ENCODE data around the gene ZNF628.
"Not testable (repeated sequence)": the region's sequence is repeated elsewhere in the genome, so short reads cannot be mapped to it uniquely, and the experiment has no call there.

The ZNF628 gene

DNA sequence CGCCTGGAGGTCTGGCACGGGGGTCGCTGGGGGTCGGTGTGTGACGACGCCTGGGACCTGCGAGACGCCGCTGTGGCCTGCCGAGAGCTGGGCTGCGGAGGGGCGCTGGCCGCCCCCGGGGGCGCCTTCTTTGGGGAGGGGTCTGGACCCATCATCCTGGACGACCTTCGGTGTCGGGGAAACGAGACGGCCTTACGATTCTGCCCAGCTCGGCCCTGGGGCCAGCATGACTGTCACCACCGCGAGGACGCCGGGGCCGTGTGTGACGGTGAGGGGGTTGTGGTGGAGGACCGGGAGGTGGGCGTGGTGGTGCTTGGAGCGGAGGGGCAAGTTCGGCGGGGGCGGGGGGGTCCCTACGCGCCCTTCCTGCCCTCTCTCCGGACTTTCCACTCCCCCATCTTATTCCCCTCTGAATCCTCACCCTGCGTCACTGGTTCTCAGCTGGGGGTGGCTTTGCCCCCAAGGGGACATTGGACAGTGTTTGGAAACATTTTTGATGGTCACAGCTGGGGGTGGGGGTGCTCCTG, 17.3 kb downstream of the ZNF628 start:
- no peaks in the 10 kb centered on the region for H3K9me3 Mint-ChIP-seq
- DNase-seq (no peak), ATAC-seq (replicated peaks) (no peak)
- H3K4me3 Mint-ChIP-seq, result peak overlapping the region in 1 of 2 donors; percentile 68
- H3K36me3 Mint-ChIP-seq (ENCODE audit: insufficient read depth), result no peaks in the 10 kb centered on the region
- no peak overlapping the region for H3K27ac Mint-ChIP-seq
- H3K27me3 Mint-ChIP-seq, result peaks cover 6 to 25% of the 10 kb centered on the region in 2 donors
- H3K4me1 Mint-ChIP-seq (ENCODE audit: low read depth in 2 of 2), result peaks cover 0 to 1% of the 10 kb centered on the region in 2 donors

GRCh38 chr19:55494172-55494761, 17.9 kb downstream of the ZNF628 start:
- peak; percentile 27 for ATAC-seq (replicated peaks)
- Mint-ChIP-seq H3K27ac (no peak overlapping the region), H3K27me3 (peaks cover 6 to 25% of the 10 kb centered on the region in 2 donors)

GRCh38 chr19:55495646-55496349, 19.4 kb downstream of the ZNF628 start:
- DNase-seq, result no peak
- H3K9me3 Mint-ChIP-seq, result no peaks in the 10 kb centered on the region
- no peaks in the 10 kb centered on the region for H3K36me3 Mint-ChIP-seq (ENCODE audit: insufficient read depth)
- H3K27me3 Mint-ChIP-seq, result peaks cover 6 to 25% of the 10 kb centered on the region in 2 donors
- no peak overlapping the region for H3K4me3 Mint-ChIP-seq
- H3K27ac Mint-ChIP-seq, result no peak overlapping the region
- peaks cover 0 to 1% of the 10 kb centered on the region in 2 donors for H3K4me1 Mint-ChIP-seq (ENCODE audit: low read depth in 2 of 2)
- ATAC-seq (replicated peaks), result no peak

More at GRCh38 chr19:55494172-55494761, 17.9 kb downstream of the ZNF628 start:
- Mint-ChIP-seq H3K36me3 (ENCODE audit: insufficient read depth) (no peaks in the 10 kb centered on the region), H3K9me3 (no peaks in the 10 kb centered on the region), H3K4me1 (ENCODE audit: low read depth in 2 of 2) (peaks cover 0 to 1% of the 10 kb centered on the region in 2 donors), H3K4me3 (peak overlapping the region; percentile 44 to 68)
- no peak for DNase-seq

- H3K4me1 Mint-ChIP-seq (ENCODE audit: low read depth in 2 of 2); H3K4me3 Mint-ChIP-seq; H3K9me3 Mint-ChIP-seq; DNase-seq; H3K36me3 Mint-ChIP-seq (ENCODE audit: insufficient read depth); H3K27ac Mint-ChIP-seq; ATAC-seq (replicated peaks): not testable (repeated sequence)
- H3K27me3 Mint-ChIP-seq, result peaks cover 6 to 25% of the 10 kb centered on the region in 2 donors
Observed at GRCh38 chr19:55496820-55497219, 20.4 kb downstream of the ZNF628 start.

GRCh38 chr19:55497763-55498162, 21.3 kb downstream of the ZNF628 start:
- Mint-ChIP-seq H3K27me3 (peaks cover 5 to 16% of the 10 kb centered on the region in 2 donors), H3K36me3 (ENCODE audit: insufficient read depth) (no peaks in the 10 kb centered on the region), H3K4me3 (no peak overlapping the region), H3K9me3 (no peaks in the 10 kb centered on the region), H3K27ac (no peak overlapping the region), H3K4me1 (ENCODE audit: low read depth in 2 of 2) (peaks cover 0 to 1% of the 10 kb centered on the region in 2 donors)
- DNase-seq, result no peak
- ATAC-seq (replicated peaks), result no peak

DNA sequence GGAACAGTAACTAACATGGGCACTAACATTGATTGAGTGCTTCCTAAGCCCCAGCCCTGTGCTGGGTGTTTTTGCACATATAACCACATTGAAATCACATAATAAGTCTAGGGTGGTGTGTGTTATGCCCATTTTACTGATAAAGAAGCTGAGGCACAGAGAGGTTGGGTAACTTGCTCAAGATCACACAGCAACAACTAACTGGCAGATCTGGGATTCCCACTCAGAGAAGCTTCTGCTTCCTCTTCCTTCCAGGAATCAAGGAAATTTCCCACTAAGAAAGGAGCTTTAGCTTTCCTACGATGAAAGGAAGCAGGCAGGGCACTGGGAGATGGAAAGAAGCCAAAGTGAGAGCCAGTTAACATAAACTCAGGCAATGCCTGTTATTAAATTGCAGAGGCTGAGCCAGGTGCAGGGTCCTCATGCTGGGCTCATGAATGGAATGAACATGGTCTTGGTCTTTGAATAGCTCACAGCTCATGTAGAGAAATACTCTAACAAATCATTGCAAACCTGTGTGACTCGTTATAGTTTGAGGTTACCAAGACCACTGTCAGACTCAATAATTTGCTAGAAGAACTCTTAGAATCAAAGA, 21.9 kb downstream of the ZNF628 start:
- ATAC-seq (replicated peaks), result no peak
- H3K36me3 Mint-ChIP-seq (ENCODE audit: insufficient read depth), result peaks cover 3% of the 10 kb centered on the region
- peaks cover 3 to 4% of the 10 kb centered on the region in 2 donors for H3K4me1 Mint-ChIP-seq (ENCODE audit: low read depth in 2 of 2)
- no peak overlapping the region for H3K27ac Mint-ChIP-seq
- peaks cover 0 to 10% of the 10 kb centered on the region in 2 donors for H3K27me3 Mint-ChIP-seq
- H3K4me3 Mint-ChIP-seq, result no peak overlapping the region
- no peaks in the 10 kb centered on the region for H3K9me3 Mint-ChIP-seq
- no peak for DNase-seq

- Mint-ChIP-seq H3K27ac (no peak overlapping the region), H3K36me3 (ENCODE audit: insufficient read depth) (peaks cover 3% of the 10 kb centered on the region)
Observed at GRCh38 chr19:55500368-55500952, 24.0 kb downstream of the ZNF628 start.

DNA sequence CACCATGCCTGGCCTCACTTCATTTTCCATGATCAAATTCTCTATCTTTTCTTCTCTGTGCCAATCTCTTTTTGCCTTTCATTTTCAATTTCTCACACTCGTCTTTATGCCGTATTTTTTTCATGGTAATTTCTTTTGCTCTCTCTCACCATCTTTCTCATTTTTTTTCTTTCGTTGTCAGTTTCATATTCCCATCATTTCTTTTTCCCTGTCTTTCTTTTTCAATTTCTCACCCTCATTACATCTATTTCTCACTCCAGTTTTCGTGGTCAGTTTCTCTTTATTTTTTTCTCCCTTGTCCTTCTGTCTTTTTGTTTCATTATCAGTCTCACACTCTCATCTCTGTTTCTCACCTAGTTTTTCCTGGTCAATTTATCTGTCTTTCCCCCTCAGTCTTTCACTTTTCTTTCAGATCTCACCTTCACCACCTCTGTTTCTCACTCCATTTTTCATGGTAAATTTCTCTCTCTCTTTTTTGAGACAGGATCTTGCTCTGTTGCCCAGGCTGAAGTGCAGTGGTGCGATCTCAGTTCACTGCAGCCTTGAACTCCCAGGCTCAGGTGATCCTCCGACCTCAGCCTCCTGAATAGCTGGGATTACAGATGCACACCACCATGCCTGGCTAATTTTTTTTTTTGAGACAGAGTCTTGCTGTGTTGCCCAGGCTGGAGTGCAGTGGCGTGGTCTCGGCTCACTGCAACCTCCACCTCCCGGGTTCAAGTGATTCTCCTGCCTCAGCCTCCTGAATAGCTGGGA, 26.0 kb downstream of the ZNF628 start:
- DNase-seq (no peak), ATAC-seq (replicated peaks) (no peak)
- Mint-ChIP-seq H3K9me3 (no peaks in the 10 kb centered on the region), H3K27ac (peak overlapping the region in 1 of 2 donors; percentile 83), H3K27me3 (peaks cover under 1 to 2% of the 10 kb centered on the region in 2 donors), H3K4me1 (ENCODE audit: low read depth in 2 of 2) (peaks cover 9 to 13% of the 10 kb centered on the region in 2 donors), H3K4me3 (peak overlapping the region in 1 of 2 donors; percentile 4), H3K36me3 (ENCODE audit: insufficient read depth) (peaks cover 3% of the 10 kb centered on the region)

More at GRCh38 chr19:55500368-55500952, 24.0 kb downstream of the ZNF628 start:
- H3K27me3 Mint-ChIP-seq, result no peaks in the 10 kb centered on the region
- ATAC-seq (replicated peaks) (no peak), DNase-seq (no peak)
- H3K9me3 Mint-ChIP-seq, result no peaks in the 10 kb centered on the region
- H3K4me1 Mint-ChIP-seq (ENCODE audit: low read depth in 2 of 2), result peaks cover 9 to 13% of the 10 kb centered on the region in 2 donors
- no peak overlapping the region for H3K4me3 Mint-ChIP-seq

GRCh38 chr19:55503157-55503501, 26.7 kb downstream of the ZNF628 start:
- ATAC-seq (replicated peaks) (no peak), DNase-seq (no peak)
- peaks cover 8 to 9% of the 10 kb centered on the region in 2 donors for H3K27me3 Mint-ChIP-seq
- H3K4me3 Mint-ChIP-seq, result peak overlapping the region; percentile 77 to 87
- H3K27ac Mint-ChIP-seq, result peak overlapping the region; percentile 83 to 89
- peaks cover 3% of the 10 kb centered on the region for H3K36me3 Mint-ChIP-seq (ENCODE audit: insufficient read depth)
- H3K4me1 Mint-ChIP-seq (ENCODE audit: low read depth in 2 of 2), result peaks cover 9 to 13% of the 10 kb centered on the region in 2 donors
- H3K9me3 Mint-ChIP-seq, result no peaks in the 10 kb centered on the region

DNA sequence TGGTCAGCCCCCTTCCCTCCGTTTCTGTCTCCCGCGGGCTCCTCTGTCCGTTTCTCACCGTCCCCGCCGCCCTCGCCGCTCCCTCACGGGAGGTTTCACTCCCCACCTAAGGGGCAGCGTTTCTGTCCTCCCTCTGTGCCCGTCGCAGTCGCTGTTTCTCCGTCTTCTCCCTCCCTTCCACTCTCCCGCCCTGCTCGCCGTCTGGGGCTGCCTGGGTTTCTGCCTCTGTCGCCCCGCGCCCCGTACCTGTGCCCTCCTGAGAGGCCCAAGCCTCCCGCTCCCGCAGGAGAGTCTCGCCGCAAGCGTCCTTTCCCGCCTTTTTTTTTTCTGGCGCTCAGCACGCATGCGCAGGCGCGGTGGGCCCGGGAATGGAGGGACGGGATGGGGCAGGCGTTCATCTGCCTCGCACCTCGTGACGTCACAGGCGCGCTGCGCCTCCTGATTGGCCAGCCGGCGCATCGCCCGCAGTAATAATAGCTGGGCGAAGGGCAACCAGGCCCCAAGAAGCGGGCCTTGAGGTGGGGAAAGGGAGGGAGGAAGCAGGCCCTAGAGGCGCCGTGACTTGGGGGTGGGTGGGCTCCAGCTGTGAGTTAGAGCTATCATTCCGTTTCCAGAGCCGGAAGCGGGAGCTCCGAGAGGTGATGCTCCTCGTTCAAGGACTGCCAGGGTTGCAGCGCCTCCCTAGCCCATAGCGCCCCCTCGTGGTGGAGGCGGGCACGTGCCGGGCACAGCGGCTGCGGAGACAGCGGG, 27.3 kb downstream of the ZNF628 start:
- H3K4me3 Mint-ChIP-seq, result peak overlapping the region; percentile 77 to 87
- peak overlapping the region; percentile 83 to 89 for H3K27ac Mint-ChIP-seq
- H3K9me3 Mint-ChIP-seq, result no peaks in the 10 kb centered on the region
- peaks cover 9 to 12% of the 10 kb centered on the region in 2 donors for H3K27me3 Mint-ChIP-seq
- DNase-seq (peak; percentile 93 to 95 (median 94)), ATAC-seq (replicated peaks) (peak; percentile 95)
- peaks cover 3% of the 10 kb centered on the region for H3K36me3 Mint-ChIP-seq (ENCODE audit: insufficient read depth)
- H3K4me1 Mint-ChIP-seq (ENCODE audit: low read depth in 2 of 2), result peaks cover 9 to 13% of the 10 kb centered on the region in 2 donors

DNA sequence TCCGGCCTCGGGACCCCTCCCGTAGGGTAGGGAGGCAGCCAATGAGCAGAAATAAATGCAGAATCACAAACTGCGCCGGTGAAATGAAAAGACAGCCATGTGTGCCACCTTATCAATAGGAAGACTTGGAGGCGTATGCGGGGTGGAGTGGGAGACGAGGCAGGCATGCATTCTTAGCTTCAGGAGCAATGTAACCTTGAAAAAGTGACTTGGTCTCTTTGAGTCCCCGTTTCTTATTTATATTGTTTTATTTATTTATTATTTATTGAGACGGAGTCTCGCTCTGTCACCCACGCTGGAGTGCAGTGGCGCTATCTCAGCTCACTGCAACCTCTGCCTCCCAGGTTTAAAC, 27.8 kb downstream of the ZNF628 start:
- no peak for DNase-seq
- peaks cover 12% of the 10 kb centered on the region in 2 donors for H3K27me3 Mint-ChIP-seq
- peak overlapping the region; percentile 83 to 89 for H3K27ac Mint-ChIP-seq
- peak overlapping the region; percentile 77 to 87 for H3K4me3 Mint-ChIP-seq
- no peaks in the 10 kb centered on the region for H3K9me3 Mint-ChIP-seq
- peaks cover 3% of the 10 kb centered on the region for H3K36me3 Mint-ChIP-seq (ENCODE audit: insufficient read depth)
- ATAC-seq (replicated peaks), result no peak
- H3K4me1 Mint-ChIP-seq (ENCODE audit: low read depth in 2 of 2), result peaks cover 9 to 13% of the 10 kb centered on the region in 2 donors

DNA sequence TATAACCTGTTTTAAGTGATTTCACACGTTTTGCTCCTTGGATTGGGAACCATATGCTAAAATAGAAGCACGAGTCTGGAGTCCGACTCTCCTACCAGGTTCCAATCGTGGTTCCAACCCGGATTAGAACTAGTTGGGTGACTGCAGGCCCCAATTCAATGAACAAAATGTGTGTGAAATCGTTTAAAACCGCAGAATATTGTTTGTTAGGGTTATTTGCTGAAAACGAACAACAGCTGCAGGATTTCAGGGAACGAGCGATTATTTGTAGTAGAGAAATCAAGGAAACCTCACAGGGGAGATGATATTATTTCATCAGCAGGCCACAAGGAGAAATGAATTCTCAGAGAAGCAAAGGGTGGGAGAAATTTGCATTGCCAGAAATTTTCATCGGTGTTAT, 28.6 kb downstream of the ZNF628 start:
- H3K27me3 Mint-ChIP-seq, result peaks cover 12 to 15% of the 10 kb centered on the region in 2 donors
- ATAC-seq (replicated peaks), result no peak

More for the DNA sequence above, 28.6 kb downstream of the ZNF628 start:
- H3K4me3 Mint-ChIP-seq, result no peak overlapping the region
- H3K4me1 Mint-ChIP-seq (ENCODE audit: low read depth in 2 of 2), result peaks cover 9 to 13% of the 10 kb centered on the region in 2 donors
- H3K36me3 Mint-ChIP-seq (ENCODE audit: insufficient read depth), result peaks cover 3% of the 10 kb centered on the region
- no peak overlapping the region for H3K27ac Mint-ChIP-seq
- H3K9me3 Mint-ChIP-seq, result no peaks in the 10 kb centered on the region
- DNase-seq, result no peak

All from effector memory CD8-positive, alpha-beta T cell (primary cell).